Measurements from ENCODE around the gene MCU.

- no peak for TF ChIP-seq CTCF (IDR thresholded peaks at IDR 0.05)
- TF ChIP-seq POLR2A (IDR thresholded peaks at IDR 0.05; ENCODE audit: low read depth): no peak
- no peak for TF ChIP-seq POLR2AphosphoS5 (IDR thresholded peaks at IDR 0.05)
Observed at GRCh38 chr10:72782649-72783330, 90.8 kb downstream of the MCU start.
